HEK293 (cell line): ENCODE data around the gene GTF2I.

Experiments
- CTCF ChIA-PET: fragments of 350-600 bp; formaldehyde crosslinking; extraction: SDS; loops from one replicate; lab custom pipeline; 2021; ENCODE audit warnings: antibody characterized with exemption; lab: Yijun Ruan, JAX
- POLR2A ChIA-PET: fragments of 300-600 bp; formaldehyde crosslinking; extraction: SDS; loops from one replicate; lab custom pipeline; 2020; ENCODE audit warnings: antibody characterized with exemption, inconsistent platforms; lab: Yijun Ruan, JAX
- H3K27ac ChIP-seq: fragments of 200-500 bp; sonication (Bioruptor generic); 2 replicates; pipeline ENCODE4 v1.5.1; 2014; ENCODE audit warnings: low read depth, low read length, control low read depth, inconsistent platforms; ENCODE audit errors: extremely low read depth
- H3K36me3 ChIP-seq, 2 experiments: fragments of 200-500 bp in 1 of 2; sonication (Bioruptor generic) in 1 of 2; 1 replicate in 1 of 2; 2 replicates in 1 of 2; pipeline ENCODE4 v1.5.1; 2014 to 2017; ENCODE audit warnings: inconsistent platforms in 2 of 2, low read length in 2 of 2; ENCODE audit not compliant: control insufficient read depth in 2 of 2, insufficient read depth in 1 of 2
- H3K4me1 ChIP-seq: fragments of 200-500 bp; sonication (Bioruptor generic); 2 replicates; pipeline ENCODE4 v1.5.1; 2014; ENCODE audit warnings: mild to moderate bottlenecking, low read length, inconsistent platforms; ENCODE audit not compliant: control insufficient read depth, insufficient read depth
- H3K4me3 ChIP-seq: 2 replicates; pipeline ENCODE4 v1.5.1; 2011; ENCODE audit warnings: low read depth, mild to moderate bottlenecking, control low read depth, low read length, moderate library complexity
- H3K9me3 ChIP-seq: fragments of 200-500 bp; sonication (Bioruptor generic); 2 replicates; pipeline ENCODE4 v1.5.1; 2014; ENCODE audit warnings: low read depth, low read length, inconsistent platforms; ENCODE audit not compliant: control insufficient read depth, insufficient read depth
- KLF8 ChIP-seq: fragments of 450-650 bp; formaldehyde crosslinking; IDR thresholded peaks from 2 replicates; pipeline ENCODE4 v1.5.1; 2016; ENCODE audit warnings: missing biosample characterization, missing genetic modification characterization
- KLF9 ChIP-seq: fragments of 450-650 bp; formaldehyde crosslinking; IDR thresholded peaks from 2 replicates; pipeline ENCODE4 v1.5.1; 2016; ENCODE audit warnings: missing biosample characterization, missing genetic modification characterization, low read depth
- PRDM1 ChIP-seq: fragments of 450-650 bp; formaldehyde crosslinking; IDR thresholded peaks from 2 replicates; pipeline ENCODE4; 2016; ENCODE audit warnings: missing biosample characterization, missing genetic modification characterization
- PRDM10 ChIP-seq: fragments of 450-650 bp; formaldehyde crosslinking; IDR thresholded peaks from 2 replicates; pipeline ENCODE4 v1.5.1; 2016; ENCODE audit warnings: missing biosample characterization, missing genetic modification characterization
- PRDM2 ChIP-seq: fragments of 450-650 bp; formaldehyde crosslinking; IDR thresholded peaks from 2 replicates; pipeline ENCODE4 v1.5.1; 2016; ENCODE audit warnings: missing biosample characterization, missing genetic modification characterization, borderline replicate concordance
- PRDM6 ChIP-seq: fragments of 450-650 bp; formaldehyde crosslinking; IDR thresholded peaks from 2 replicates; pipeline ENCODE4 v1.5.1; 2017; ENCODE audit warnings: missing biosample characterization, missing genetic modification characterization
- SCRT1 ChIP-seq: fragments of 450-650 bp; formaldehyde crosslinking; IDR thresholded peaks from 2 replicates; pipeline ENCODE4 v1.5.1; 2016; ENCODE audit warnings: missing biosample characterization, missing genetic modification characterization, borderline replicate concordance
- SETDB1 ChIP-seq: IDR thresholded peaks from one replicate; pipeline ENCODE4 v1.6.1; 2017; ENCODE audit warnings: mild to moderate bottlenecking, low read length, moderate library complexity, mixed read lengths; ENCODE audit not compliant: insufficient read length
- ZBTB8A ChIP-seq: fragments of 450-650 bp; formaldehyde crosslinking; IDR thresholded peaks from 2 replicates; pipeline ENCODE4 v1.5.1; 2016; ENCODE audit warnings: missing biosample characterization, missing genetic modification characterization
- ZNF24 ChIP-seq: fragments of 450-650 bp; formaldehyde crosslinking; IDR thresholded peaks from 2 replicates; pipeline ENCODE4 v1.5.1; 2016; ENCODE audit warnings: missing biosample characterization, missing genetic modification characterization
- ZNF274 ChIP-seq, 2 experiments: fragments of 200-500 bp in 1 of 2; fragments of 450-650 bp in 1 of 2; sonication (Bioruptor generic) in 1 of 2; formaldehyde crosslinking in 1 of 2; IDR thresholded peaks; 2 replicates each; pipeline versions ENCODE4 v1.5.1 to v1.6.1; 2014 to 2016; ENCODE audit warnings: borderline replicate concordance in 1 of 2, inconsistent platforms in 1 of 2, low read length in 1 of 2, missing biosample characterization in 1 of 2, missing genetic modification characterization in 1 of 2
- ZNF335 ChIP-seq: fragments of 450-650 bp; formaldehyde crosslinking; conservative IDR thresholded peaks from 2 replicates; pipeline ENCODE4 v1.5.1; 2016; ENCODE audit warnings: missing biosample characterization, missing genetic modification characterization
- ZNF362 ChIP-seq: fragments of 450-650 bp; formaldehyde crosslinking; IDR thresholded peaks from 2 replicates; pipeline ENCODE4 v1.5.1; 2016; ENCODE audit warnings: missing biosample characterization, missing genetic modification characterization
- ZNF488 ChIP-seq: fragments of 450-650 bp; formaldehyde crosslinking; IDR thresholded peaks from 2 replicates; pipeline ENCODE4 v1.5.1; 2016; ENCODE audit warnings: missing biosample characterization, missing genetic modification characterization
- ZNF501 ChIP-seq: fragments of 450-650 bp; formaldehyde crosslinking; IDR thresholded peaks from 2 replicates; pipeline ENCODE4 v1.5.1; 2016; ENCODE audit warnings: missing biosample characterization, missing genetic modification characterization
- ZNF530 ChIP-seq: fragments of 450-650 bp; formaldehyde crosslinking; IDR thresholded peaks from 2 replicates; pipeline ENCODE4 v1.5.1; 2016; ENCODE audit warnings: low read depth, missing biosample characterization, missing genetic modification characterization
- ZNF544 ChIP-seq: fragments of 450-650 bp; formaldehyde crosslinking; IDR thresholded peaks from 2 replicates; pipeline ENCODE4 v1.5.0; 2017; ENCODE audit warnings: missing biosample characterization, missing genetic modification characterization
- ZNF560 ChIP-seq: fragments of 450-650 bp; formaldehyde crosslinking; IDR thresholded peaks from 2 replicates; pipeline ENCODE4 v1.5.1; 2017; ENCODE audit warnings: missing biosample characterization, missing genetic modification characterization, borderline replicate concordance
- ZNF623 ChIP-seq: fragments of 450-650 bp; formaldehyde crosslinking; IDR thresholded peaks from 2 replicates; pipeline ENCODE4 v1.5.1; 2016; ENCODE audit warnings: missing biosample characterization, missing genetic modification characterization
- ZNF670 ChIP-seq: fragments of 450-650 bp; formaldehyde crosslinking; IDR thresholded peaks from 2 replicates; pipeline ENCODE4 v1.5.1; 2016; ENCODE audit warnings: missing biosample characterization, missing genetic modification characterization, low read depth
- ZNF768 ChIP-seq: fragments of 450-650 bp; formaldehyde crosslinking; IDR thresholded peaks from 2 replicates; pipeline ENCODE4 v1.5.1; 2018; ENCODE audit warnings: missing biosample characterization, mild to moderate bottlenecking, missing genetic modification characterization
- ZXDB ChIP-seq: fragments of 450-650 bp; formaldehyde crosslinking; IDR thresholded peaks from 2 replicates; pipeline ENCODE4 v1.5.1; 2016; ENCODE audit warnings: missing biosample characterization, missing genetic modification characterization

The GTF2I gene

GRCh38 chr7:74655768-74656440 lies 1.6 kb upstream of the GTF2I start:
- peaks cover 6% of the 10 kb centered on the region for H3K4me1 ChIP-seq
- CTCF ChIA-PET, result no interaction called here
- POLR2A ChIA-PET, result no interaction called here

More at GRCh38 chr7:74655768-74656440, 1.6 kb upstream of the GTF2I start:
- no peaks in the 10 kb centered on the region; a peak in 1 of 3 replicates for H3K36me3 ChIP-seq
- TF ChIP-seq PRDM6 (tag by site-specific recombination) (no peak), ZNF768 (tag by site-specific recombination) (no peak), ZNF530 (tag by site-specific recombination) (no peak), SETDB1 (no peak), ZNF544 (tag by site-specific recombination) (no peak), ZNF623 (tag by site-specific recombination) (no peak), PRDM10 (tag by site-specific recombination) (peak; percentile 58), ZNF335 (peak; percentile 33; the same call in 1 of the 2 replicates), ZNF670 (tag by site-specific recombination) (no peak), PRDM2 (tag by site-specific recombination) (no peak), ZNF274 (IDR thresholded peaks at IDR 0.05; ENCODE audit: low read length) (no peak), ZNF274 (tag by site-specific recombination; IDR thresholded peaks at IDR 0.05; ENCODE audit: borderline replicate concordance) (no peak), ZNF501 (tag by site-specific recombination) (no peak), PRDM1 (tag by site-specific recombination) (0 out of 2 replicates have a peak, but pooled peaks have one; percentile 4), ZNF560 (no peak), ZNF362 (tag by site-specific recombination) (no peak), KLF9 (tag by site-specific recombination) (no peak), SCRT1 (no peak), ZBTB8A (tag by site-specific recombination) (no peak), ZXDB (no peak), ZNF488 (no peak), KLF8 (tag by site-specific recombination) (no peak), ZNF24 (no peak)
- H3K4me3 ChIP-seq, result peak overlapping the region; percentile 85; the same call in 1 of the 2 replicates
- no peaks in the 10 kb centered on the region for H3K9me3 ChIP-seq
- H3K27ac ChIP-seq, result peak overlapping the region; percentile 26; the same call in 1 of the 2 replicates
